T-helper 1 cell (primary cell): ENCODE data around the gene DYNLT2B.
"Not testable (repeated sequence)": the region's sequence is repeated elsewhere in the genome, so short reads cannot be mapped to it uniquely, and the experiment has no call there.

ENCODE experiments used
- DNase-seq, 5 donors: peaks; one replicate each; pipeline ENCODE4 v3.0.0-alpha.2; 2012 to 2020

The DYNLT2B gene

GRCh38 chr3:196323691-196324090 lies 5.7 kb upstream of the DYNLT2B start:
- DNase-seq: no peak

- DNase-seq: no peak
These were observed 5.0 kb upstream of the DYNLT2B start for GRCh38 chr3:196323016-196323415.

- no peak for DNase-seq
These were observed 3.1 kb upstream of the DYNLT2B start for GRCh38 chr3:196321162-196321561.

GRCh38 chr3:196320137-196320536 lies 2.1 kb upstream of the DYNLT2B start:
- no peak for DNase-seq

GRCh38 chr3:196316799-196317686 lies 997 bp downstream of the DYNLT2B start:
- not testable (repeated sequence) for DNase-seq

GRCh38 chr3:196315821-196316220 lies 2.2 kb downstream of the DYNLT2B start:
- DNase-seq: no peak

- no peak for DNase-seq
These were observed 3.4 kb downstream of the DYNLT2B start for GRCh38 chr3:196314597-196314996.

- not testable (repeated sequence) for DNase-seq
These were observed 4.0 kb downstream of the DYNLT2B start for GRCh38 chr3:196314086-196314485.

- not testable (repeated sequence) for DNase-seq
These were observed 15.1 kb downstream of the DYNLT2B start for GRCh38 chr3:196302960-196303359.

GRCh38 chr3:196302551-196302950 lies 15.5 kb downstream of the DYNLT2B start:
- DNase-seq: not testable (repeated sequence)

GRCh38 chr3:196298521-196298920 lies 19.5 kb downstream of the DYNLT2B start:
- DNase-seq: no peak

GRCh38 chr3:196292286-196292923 lies 25.6 kb downstream of the DYNLT2B start:
- DNase-seq: no peak

GRCh38 chr3:196288141-196288460 lies 29.9 kb downstream of the DYNLT2B start:
- DNase-seq: no peak

GRCh38 chr3:196287440-196288140 lies 30.4 kb downstream of the DYNLT2B start, which contains the start of gene PCYT1A:
Gene PCYT1A, minus strand, starts transcription at chr3:196287726. Its CDS starts 17,195 bp downstream, at chr3:196270531.
- DNase-seq: peak; percentile 57 to 88 (median 67)

GRCh38 chr3:196287090-196287439 lies 31.0 kb downstream of the DYNLT2B start:
- peak in 3 of 5 donors; percentile 11 to 17 (median 14) for DNase-seq

- DNase-seq: no peak
These were observed 33.6 kb downstream of the DYNLT2B start for GRCh38 chr3:196284396-196284795.

GRCh38 chr3:196281962-196282361 lies 36.1 kb downstream of the DYNLT2B start:
- DNase-seq: no peak

GRCh38 chr3:196280689-196281440 lies 37.2 kb downstream of the DYNLT2B start:
- DNase-seq: peak in 1 of 5 donors; percentile 60

GRCh38 chr3:196275126-196275525 lies 42.9 kb downstream of the DYNLT2B start:
- DNase-seq: no peak

GRCh38 chr3:196274585-196274984 lies 43.5 kb downstream of the DYNLT2B start:
- DNase-seq: peak in 4 of 5 donors; percentile 28 to 95 (median 42)

GRCh38 chr3:196273655-196274054 lies 44.4 kb downstream of the DYNLT2B start:
- DNase-seq: peak in 1 of 5 donors; percentile 57

- DNase-seq: no peak
These were observed 45.2 kb downstream of the DYNLT2B start for GRCh38 chr3:196272826-196273225.

- DNase-seq: no peak
These were observed 47.5 kb downstream of the DYNLT2B start for GRCh38 chr3:196270499-196270898.
